Measurements from ENCODE around the gene C14orf119. TPM values are rescaled to one million over a fixed set of nuclear protein-coding genes. Genes with fewer than 3 reads are reported as not detected.
A peak's percentile ranks its signal among the peaks of the same experiment; 100 is the strongest.

The C14orf119 gene
- total RNA-seq, 1 experiment from 2014 or later, result 46.8 TPM

DNA sequence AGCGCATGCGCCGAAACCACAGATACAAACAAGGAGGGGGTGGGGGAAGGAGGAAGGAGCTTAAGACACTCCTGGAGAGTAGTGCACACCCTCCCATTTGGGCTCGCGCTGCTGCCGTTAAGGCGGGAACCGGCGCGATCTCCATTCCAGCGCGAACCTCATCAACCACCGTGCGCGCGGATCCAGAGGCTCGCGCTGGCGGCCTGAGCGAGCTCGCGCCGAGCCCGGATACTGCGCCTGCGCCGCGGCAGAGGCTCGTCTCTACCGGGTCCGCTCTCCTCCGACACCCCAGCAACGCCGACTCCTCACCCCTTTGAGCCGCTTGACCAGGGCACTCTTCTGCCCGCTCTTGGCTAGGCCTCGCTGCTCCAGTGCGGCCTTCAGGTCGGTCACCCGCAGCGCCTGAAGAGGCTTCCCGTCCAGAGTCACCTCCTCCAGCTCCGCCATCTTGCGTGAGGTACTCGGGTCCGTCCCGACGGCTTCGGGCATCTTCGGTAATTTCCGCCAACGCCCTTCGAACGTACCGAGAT is 574 bp upstream of the C14orf119 start, which contains the start of gene ACIN1:
TSS of gene ACIN1 (minus strand) at position 471 of the 530 bp plus-strand sequence. CDS start at position 447, 24 bp downstream.
- peak; percentile 63 for ATAC-seq
- H3K4me1 ChIP-seq (ENCODE audit: control insufficient read depth in 1 of 2, insufficient read depth in 2 of 2, low read length in 2 of 2), result peaks cover 6 to 12% of the 10 kb centered on the region in 2 experiments; a peak in 2 of 4 replicates
- H3K27me3 ChIP-seq (ENCODE audit: insufficient read depth, low read length), result no peaks in the 10 kb centered on the region
- CTCF ChIA-PET, result interaction anchor here (0.7 to 3.0 kb wide), 17 partner anchors 9 to 242 kb away, joined by 3 to 64 read pairs (median 6); partner anchors contain the start of genes CDH24 and PRMT5
- intact Hi-C loops (cut with micrococcal nuclease), result loop anchor here (2.0 kb wide), 1 partner anchor 26 kb away; no protein-coding TSS in a partner anchor
- H4K20me1 ChIP-seq (ENCODE audit: insufficient read depth), result peaks cover 6% of the 10 kb centered on the region; the same call in 1 of the 2 replicates
- H3K4me2 ChIP-seq (ENCODE audit: low read length), result peak within 1 kb of the TSS; percentile 95
- TSS peak; percentile 67 for BruUV-seq (replicated peaks)
- POLR2A ChIA-PET, result interaction anchor here (0.6 to 2.2 kb wide), 27 partner anchors 9 to 1272 kb away, joined by 3 to 35 read pairs (median 5); partner anchors contain the start of genes AJUBA, BCL2L2, HAUS4 and HOMEZ
- peaks cover 37 to 40% of the 10 kb centered on the region in 2 experiments for H3K36me3 ChIP-seq (ENCODE audit: control insufficient read depth in 1 of 2, insufficient read depth in 2 of 2, low read length in 2 of 2)
- TF ChIP-seq ELF1 (IDR thresholded peaks at IDR 0.05; ENCODE audit: borderline replicate concordance, low read depth), result no peak
- no peak for TF ChIP-seq CBX3 (IDR thresholded peaks at IDR 0.05; ENCODE audit: low read depth)
- no peak for TF ChIP-seq EGR1 (IDR thresholded peaks at IDR 0.05; ENCODE audit: low read depth)
- TF ChIP-seq CEBPB (IDR thresholded peaks at IDR 0.05; ENCODE audit: low read depth), result no peak
- TF ChIP-seq, protein P1, sequence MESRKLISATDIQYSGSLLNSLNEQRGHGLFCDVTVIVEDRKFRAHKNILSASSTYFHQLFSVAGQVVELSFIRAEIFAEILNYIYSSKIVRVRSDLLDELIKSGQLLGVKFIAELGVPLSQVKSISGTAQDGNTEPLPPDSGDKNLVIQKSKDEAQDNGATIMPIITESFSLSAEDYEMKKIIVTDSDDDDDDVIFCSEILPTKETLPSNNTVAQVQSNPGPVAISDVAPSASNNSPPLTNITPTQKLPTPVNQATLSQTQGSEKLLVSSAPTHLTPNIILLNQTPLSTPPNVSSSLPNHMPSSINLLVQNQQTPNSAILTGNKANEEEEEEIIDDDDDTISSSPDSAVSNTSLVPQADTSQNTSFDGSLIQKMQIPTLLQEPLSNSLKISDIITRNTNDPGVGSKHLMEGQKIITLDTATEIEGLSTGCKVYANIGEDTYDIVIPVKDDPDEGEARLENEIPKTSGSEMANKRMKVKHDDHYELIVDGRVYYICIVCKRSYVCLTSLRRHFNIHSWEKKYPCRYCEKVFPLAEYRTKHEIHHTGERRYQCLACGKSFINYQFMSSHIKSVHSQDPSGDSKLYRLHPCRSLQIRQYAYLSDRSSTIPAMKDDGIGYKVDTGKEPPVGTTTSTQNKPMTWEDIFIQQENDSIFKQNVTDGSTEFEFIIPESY (IDR thresholded peaks at IDR 0.05; ENCODE audit: extremely low read depth, insufficient replicate concordance, low read length), result no peak
- TF ChIP-seq SP1 (IDR thresholded peaks at IDR 0.05; ENCODE audit: low read depth), result no peak
- TF ChIP-seq POLR2AphosphoS5 (IDR thresholded peaks at IDR 0.05; ENCODE audit: low read depth, low read length), result peak; percentile 69
- TF ChIP-seq, protein P2, sequence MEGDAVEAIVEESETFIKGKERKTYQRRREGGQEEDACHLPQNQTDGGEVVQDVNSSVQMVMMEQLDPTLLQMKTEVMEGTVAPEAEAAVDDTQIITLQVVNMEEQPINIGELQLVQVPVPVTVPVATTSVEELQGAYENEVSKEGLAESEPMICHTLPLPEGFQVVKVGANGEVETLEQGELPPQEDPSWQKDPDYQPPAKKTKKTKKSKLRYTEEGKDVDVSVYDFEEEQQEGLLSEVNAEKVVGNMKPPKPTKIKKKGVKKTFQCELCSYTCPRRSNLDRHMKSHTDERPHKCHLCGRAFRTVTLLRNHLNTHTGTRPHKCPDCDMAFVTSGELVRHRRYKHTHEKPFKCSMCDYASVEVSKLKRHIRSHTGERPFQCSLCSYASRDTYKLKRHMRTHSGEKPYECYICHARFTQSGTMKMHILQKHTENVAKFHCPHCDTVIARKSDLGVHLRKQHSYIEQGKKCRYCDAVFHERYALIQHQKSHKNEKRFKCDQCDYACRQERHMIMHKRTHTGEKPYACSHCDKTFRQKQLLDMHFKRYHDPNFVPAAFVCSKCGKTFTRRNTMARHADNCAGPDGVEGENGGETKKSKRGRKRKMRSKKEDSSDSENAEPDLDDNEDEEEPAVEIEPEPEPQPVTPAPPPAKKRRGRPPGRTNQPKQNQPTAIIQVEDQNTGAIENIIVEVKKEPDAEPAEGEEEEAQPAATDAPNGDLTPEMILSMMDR (IDR thresholded peaks at IDR 0.05 in 2 of 3, conservative IDR thresholded peaks at IDR 0.05 in 1 of 3; ENCODE audit: borderline replicate concordance in 1 of 3, insufficient read depth in 1 of 3, low read depth in 2 of 3, low read length in 2 of 3), result no peak
- peak; percentile 93 for TF ChIP-seq YY1 (IDR thresholded peaks at IDR 0.05; ENCODE audit: extremely low read depth, insufficient replicate concordance, low read depth, low read length)
- TF ChIP-seq RAD21 (IDR thresholded peaks at IDR 0.05; ENCODE audit: low read depth), result no peak
- DNase-seq (ENCODE audit: low read depth, low spot score), result peak; percentile 74
- H3K9me3 ChIP-seq (ENCODE audit: control insufficient read depth in 1 of 2, insufficient read depth in 1 of 2, low read depth in 1 of 2, low read length in 2 of 2), result no peaks in the 10 kb centered on the region
- peak within 1 kb of the TSS; percentile 94 for H3K9ac ChIP-seq (ENCODE audit: low read length)
- H2AFZ ChIP-seq (ENCODE audit: low read depth, low read length, poor library complexity, severe bottlenecking), result no peak within 1 kb of the TSS
- H3K27ac ChIP-seq (ENCODE audit: low read depth, low read length), result peak within 1 kb of the TSS; percentile 87
- peak within 1 kb of the TSS; percentile 90 to 96 for H3K4me3 ChIP-seq (replicated peaks in 1 of 2; ENCODE audit: low read depth in 1 of 2, low read length in 2 of 2)
- H3K79me2 ChIP-seq (ENCODE audit: insufficient read depth, low read length), result peaks cover 85% of the 10 kb centered on the region
- RAD21 ChIA-PET (ENCODE audit: low non-redundant PET in 1 of 2, low total read pairs in 2 of 2, uncharacterized antibody in 2 of 2, unreplicated experiment in 2 of 2), result interaction anchor here (1.0 to 1.6 kb wide), 4 partner anchors 23 to 26 kb away, joined by 3 to 5 read pairs (median 3); no protein-coding TSS in a partner anchor
- H3K9me2 ChIP-seq (ENCODE audit: insufficient read depth), result no peaks in the 10 kb centered on the region

All from HCT116 (cell line).